Epithelial cell of proximal tubule (primary cell): ENCODE results near the gene CNIH3. TPM values are rescaled to one million over a fixed set of nuclear protein-coding genes. Genes with fewer than 3 reads are reported as not detected.

Experiments
- DNase-seq: peaks from one replicate; pipeline ENCODE4 v3.0.0-alpha.2; 2011; ENCODE audit warnings: low read depth
- H3K4me3 ChIP-seq: 2 replicates; pipeline ENCODE4 v1.5.1; 2011; ENCODE audit warnings: low read depth, mild to moderate bottlenecking, low read length
- CTCF ChIP-seq: conservative IDR thresholded peaks from 2 replicates; pipeline ENCODE4 v1.5.1; 2012; ENCODE audit warnings: low read depth, mild to moderate bottlenecking, low read length
- total RNA-seq: library from RNA; depleted of rRNA; stranded (reverse); fragments of >200 nt; gene quantifications from 2 replicates; pipeline ENCODE4 v1.2.3, GENCODE V29; 2015

Gene CNIH3
- total RNA-seq, 1 donor from 2014 or later: 1.4 TPM

GRCh38 chr1:224757508-224757907 is 141.4 kb downstream of the CNIH3 start:
- no peak overlapping the region for H3K4me3 ChIP-seq
- TF ChIP-seq CTCF: no peak
- no peak for DNase-seq

GRCh38 chr1:224759135-224759534 is 143.0 kb downstream of the CNIH3 start:
- no peak for DNase-seq
- H3K4me3 ChIP-seq: no peak overlapping the region
- no peak for TF ChIP-seq CTCF

- TF ChIP-seq CTCF: no peak
- DNase-seq: no peak
- H3K4me3 ChIP-seq: no peak overlapping the region
Observed at GRCh38 chr1:224759681-224760091, 143.6 kb downstream of the CNIH3 start.

GRCh38 chr1:224760163-224760562 is 144.0 kb downstream of the CNIH3 start:
- no peak for DNase-seq
- no peak for TF ChIP-seq CTCF

GRCh38 chr1:224761245-224761644 is 145.1 kb downstream of the CNIH3 start:
- no peak overlapping the region for H3K4me3 ChIP-seq
- TF ChIP-seq CTCF: no peak
- no peak for DNase-seq

More at GRCh38 chr1:224760163-224760562, 144.0 kb downstream of the CNIH3 start:
- H3K4me3 ChIP-seq: no peak overlapping the region

GRCh38 chr1:224762046-224762445 is 145.9 kb downstream of the CNIH3 start:
- DNase-seq: no peak
- no peak overlapping the region for H3K4me3 ChIP-seq
- TF ChIP-seq CTCF: no peak

- no peak for DNase-seq
- H3K4me3 ChIP-seq: no peak overlapping the region
- TF ChIP-seq CTCF: no peak
Observed at GRCh38 chr1:224762701-224763100, 146.6 kb downstream of the CNIH3 start.
